A549 treated with Mapracorat at 1 μM for 4 hours (cell line): ENCODE measurements around the gene ERP29. TPM values are rescaled to one million over a fixed set of nuclear protein-coding genes. Genes with fewer than 3 reads are reported as not detected.

Experiments used
- total RNA-seq: library from RNA; stranded (reverse); fragments of 200-300 nt; extraction: Qiagen RNA extraction; gene quantifications from 5 replicates; pipeline ENCODE4 v1.2.3, GENCODE V29; 2022

Gene ERP29
- total RNA-seq: 122 to 135 TPM (median 125 TPM) in 5 replicates

DNA sequence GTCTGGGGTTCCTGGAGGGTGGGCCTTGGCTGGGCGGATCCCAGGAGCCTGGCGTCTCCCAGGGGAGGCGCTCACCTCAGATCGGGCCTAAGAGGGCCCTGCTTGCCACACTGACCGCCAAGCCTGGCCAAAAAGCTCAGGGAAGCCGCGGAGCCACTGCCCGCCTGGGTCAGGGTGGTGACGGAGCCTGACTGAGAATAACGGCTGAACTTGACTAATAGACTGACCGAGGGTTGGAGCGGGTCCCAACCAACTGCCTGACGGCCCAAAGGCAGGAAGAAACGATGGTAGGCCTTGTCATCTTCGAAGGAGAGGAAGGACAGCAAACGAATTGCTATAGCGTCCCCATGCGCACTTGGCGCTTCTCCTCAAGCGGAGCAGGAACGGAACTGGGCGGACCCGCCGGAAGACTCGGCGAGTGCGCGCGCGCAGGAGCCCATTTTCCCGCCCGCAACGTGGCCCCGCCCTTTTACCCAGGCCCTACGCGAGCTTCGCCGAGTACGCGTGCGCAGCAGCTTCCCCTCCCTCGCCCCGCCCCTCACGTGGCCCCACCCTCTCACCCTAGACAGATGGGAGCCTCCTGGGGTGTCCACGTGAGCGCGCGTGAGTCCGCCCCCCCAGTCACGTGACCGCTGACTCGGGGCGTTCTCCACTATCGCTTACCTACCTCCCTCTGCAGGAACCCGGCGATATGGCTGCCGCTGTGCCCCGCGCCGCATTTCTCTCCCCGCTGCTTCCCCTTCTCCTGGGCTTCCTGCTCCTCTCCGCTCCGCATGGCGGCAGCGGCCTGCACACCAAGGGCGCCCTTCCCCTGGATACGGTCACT is at the start of gene ERP29, which contains the start of gene TMEM116:
TSS of gene ERP29 (plus strand) at position 652 of the 826 bp plus-strand sequence. CDS start at position 692, 40 bp downstream.
TSS of gene TMEM116 (minus strand) at position 391 of the 826 bp plus-strand sequence. CDS start 7,895 bp downstream, outside the sequence.

Other genes starting within 250 kb of the ERP29 start
- 61.5 to 94.1 TPM (median 86.3 TPM) in 5 replicates for gene ALDH2, start 246.5 kb upstream of the ERP29 start, total RNA-seq
- gene MAPKAPK5, start 171.2 kb upstream of the ERP29 start, total RNA-seq: 50.3 to 58.8 TPM (median 55.1 TPM) in 5 replicates
- 5.2 to 6.5 TPM (median 6.4 TPM) in 5 replicates for gene TMEM116, start 261 bp upstream of the ERP29 start, total RNA-seq
- 15.5 to 23.2 TPM (median 20.7 TPM) in 5 replicates for gene NAA25, start 95.4 kb downstream of the ERP29 start, total RNA-seq
- 14.5 to 18.5 TPM (median 16.1 TPM) in 5 replicates for gene TRAFD1, start 112.1 kb downstream of the ERP29 start, total RNA-seq